Gastrocnemius medialis (tissue), 4 donors: ENCODE data around the gene MORN5.

Experiments used
- CTCF ChIP-seq, 5 experiments: fragments of 450-650 bp in 3 of 5; fragments of 200-600 bp in 2 of 5; sonication (generic) in 2 of 5; IDR thresholded peaks in 4 of 5; conservative IDR thresholded peaks in 1 of 5; 1 replicate in 4 of 5; 2 replicates in 1 of 5; pipeline ENCODE4 v1.5.1; 2016 to 2019; ENCODE audit warnings: antibody characterized with exemption in 5 of 5, mild to moderate bottlenecking in 3 of 5, moderate library complexity in 3 of 5
- POLR2A ChIP-seq, 2 donors: fragments of 450-650 bp; IDR thresholded peaks; one replicate each; pipeline ENCODE4 v1.6.1; 2017; ENCODE audit warnings: antibody characterized with exemption in 2 of 2, mild to moderate bottlenecking in 2 of 2, moderate library complexity in 2 of 2

GRCh38 chr9:122201641-122202040, 41.9 kb downstream of the MORN5 start:
- TF ChIP-seq CTCF (IDR thresholded peaks at IDR 0.05 in 4 of 5, conservative IDR thresholded peaks at IDR 0.05 in 1 of 5) (no peak), POLR2A (IDR thresholded peaks at IDR 0.05) (no peak)
